Measurements from ENCODE around the gene GAL3ST3.
"Not testable (repeated sequence)": the region's sequence is repeated elsewhere in the genome, so short reads cannot be mapped to it uniquely, and the experiment has no call there.

DNA sequence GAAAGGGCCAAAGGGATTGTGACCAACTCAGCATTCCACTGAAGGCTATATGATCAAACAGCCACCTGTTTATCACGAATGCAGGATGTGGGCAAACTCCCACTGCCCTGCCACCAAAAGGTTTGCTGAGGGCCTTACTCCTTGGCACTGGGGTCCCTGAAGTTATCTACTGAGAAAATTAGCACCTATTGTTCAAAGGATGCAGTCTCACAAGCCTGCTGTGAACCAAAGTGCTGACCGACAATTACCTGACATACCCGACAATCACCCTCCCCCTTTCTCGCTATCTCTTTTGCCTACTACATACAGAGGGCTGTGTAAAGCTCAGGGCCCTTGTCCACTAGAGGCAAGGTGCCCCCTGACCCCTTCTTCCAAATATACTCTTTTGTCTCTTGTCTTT is 38.9 kb downstream of the GAL3ST3 start:
- TF ChIP-seq SPI1 (IDR thresholded peaks at IDR 0.05; ENCODE audit: borderline replicate concordance, low read depth); GABPA (IDR thresholded peaks at IDR 0.05; ENCODE audit: low read depth): not testable (repeated sequence)
- TF ChIP-seq, protein P1, sequence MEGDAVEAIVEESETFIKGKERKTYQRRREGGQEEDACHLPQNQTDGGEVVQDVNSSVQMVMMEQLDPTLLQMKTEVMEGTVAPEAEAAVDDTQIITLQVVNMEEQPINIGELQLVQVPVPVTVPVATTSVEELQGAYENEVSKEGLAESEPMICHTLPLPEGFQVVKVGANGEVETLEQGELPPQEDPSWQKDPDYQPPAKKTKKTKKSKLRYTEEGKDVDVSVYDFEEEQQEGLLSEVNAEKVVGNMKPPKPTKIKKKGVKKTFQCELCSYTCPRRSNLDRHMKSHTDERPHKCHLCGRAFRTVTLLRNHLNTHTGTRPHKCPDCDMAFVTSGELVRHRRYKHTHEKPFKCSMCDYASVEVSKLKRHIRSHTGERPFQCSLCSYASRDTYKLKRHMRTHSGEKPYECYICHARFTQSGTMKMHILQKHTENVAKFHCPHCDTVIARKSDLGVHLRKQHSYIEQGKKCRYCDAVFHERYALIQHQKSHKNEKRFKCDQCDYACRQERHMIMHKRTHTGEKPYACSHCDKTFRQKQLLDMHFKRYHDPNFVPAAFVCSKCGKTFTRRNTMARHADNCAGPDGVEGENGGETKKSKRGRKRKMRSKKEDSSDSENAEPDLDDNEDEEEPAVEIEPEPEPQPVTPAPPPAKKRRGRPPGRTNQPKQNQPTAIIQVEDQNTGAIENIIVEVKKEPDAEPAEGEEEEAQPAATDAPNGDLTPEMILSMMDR (IDR thresholded peaks at IDR 0.05; ENCODE audit: insufficient read depth, low read length): not testable (repeated sequence)
